ENCODE data around the gene TBC1D7. TPM values are rescaled to one million over a fixed set of nuclear protein-coding genes. Genes with fewer than 3 reads are reported as not detected.

Gene TBC1D7
- total RNA-seq, 2 experiments from 2014 or later = 25.2 to 30.3 TPM

DNA sequence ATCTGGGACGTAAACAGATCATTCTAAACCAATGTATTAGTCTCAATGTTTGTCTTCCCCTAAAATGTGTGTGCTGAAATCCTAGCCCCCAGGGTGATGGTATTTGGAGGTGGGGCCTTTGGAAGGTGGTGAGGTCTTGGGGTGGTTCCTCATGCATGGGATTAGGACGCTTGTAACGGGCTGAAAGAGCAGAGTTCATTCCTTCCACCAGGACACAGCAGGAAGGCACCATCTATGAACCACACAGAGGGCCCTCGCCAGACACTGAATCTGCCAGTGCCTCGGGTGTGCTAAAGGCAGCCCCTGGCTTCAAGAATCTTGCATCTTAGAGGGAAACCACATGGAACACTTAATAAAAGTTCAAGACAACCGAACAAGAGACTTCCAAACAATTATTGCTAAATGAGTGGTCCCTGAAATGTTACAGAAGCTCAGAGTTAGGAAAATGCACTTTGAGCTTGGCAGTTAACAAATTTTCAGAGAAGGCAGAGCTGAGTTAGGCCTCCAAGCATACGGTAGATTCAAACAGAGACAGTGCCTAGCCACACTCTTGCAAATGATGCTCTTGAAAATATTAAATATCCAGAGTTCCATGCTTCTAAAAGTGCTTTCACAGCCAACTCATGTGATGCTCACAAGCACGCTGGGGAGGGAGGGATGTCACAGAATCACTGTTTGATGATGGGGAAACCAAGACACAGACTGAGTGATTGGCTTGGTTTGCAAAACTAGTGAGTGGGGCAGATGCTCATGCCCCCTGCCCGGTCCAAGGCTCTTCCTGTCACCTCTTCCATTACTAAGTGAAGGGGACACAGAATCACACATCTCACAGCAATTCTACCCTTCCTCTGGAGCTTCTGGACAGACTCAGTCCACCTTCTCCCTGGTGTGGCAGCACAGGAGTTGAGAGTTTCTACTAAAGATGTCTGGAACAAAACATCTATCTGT is 27.4 kb downstream of the TBC1D7 start:
- Mint-ChIP-seq H3K4me1 (ENCODE audit: low read depth) (peaks cover 23% of the 10 kb centered on the region), H3K27ac (no peak overlapping the region), H3K27me3 (ENCODE audit: low read depth) (no peaks in the 10 kb centered on the region), H3K9me3 (ENCODE audit: insufficient read depth) (no peaks in the 10 kb centered on the region), H3K4me3 (no peak overlapping the region), H3K36me3 (ENCODE audit: low read depth) (peaks cover 40% of the 10 kb centered on the region)
- DNase-seq (no peak), ATAC-seq (no peak)
- CTCF ChIA-PET = no interaction called here
- POLR2A ChIA-PET = no interaction called here

DNA sequence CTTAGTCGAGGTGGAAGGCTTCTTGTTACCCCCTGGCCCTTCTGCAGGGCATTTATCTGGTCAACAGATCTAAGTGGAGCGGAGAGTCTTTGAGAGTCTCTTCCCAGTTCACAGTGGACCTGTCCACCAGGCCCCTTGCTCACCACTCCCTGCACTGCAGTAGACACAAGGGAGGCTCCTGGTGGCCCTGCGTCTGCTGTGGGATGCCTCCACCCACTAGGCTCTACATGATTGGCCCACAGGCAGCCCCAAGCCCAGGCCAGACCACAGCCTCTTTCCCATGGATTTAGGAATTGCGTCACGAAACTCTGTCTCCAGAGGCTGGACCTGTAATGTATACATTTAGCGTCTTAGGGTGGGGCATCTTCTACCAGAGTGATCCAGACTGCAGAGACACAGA is 28.4 kb downstream of the TBC1D7 start:
- Mint-ChIP-seq H3K27me3 (ENCODE audit: low read depth) (no peaks in the 10 kb centered on the region), H3K9me3 (ENCODE audit: insufficient read depth) (no peaks in the 10 kb centered on the region), H3K4me1 (ENCODE audit: low read depth) (peaks cover 23% of the 10 kb centered on the region), H3K36me3 (ENCODE audit: low read depth) (peaks cover 38% of the 10 kb centered on the region), H3K4me3 (no peak overlapping the region), H3K27ac (no peak overlapping the region)
- ChIA-PET POLR2A (no interaction called here), CTCF (no interaction called here)
- ATAC-seq (no peak), DNase-seq (no peak)

- no peaks in the 10 kb centered on the region for H3K27me3 Mint-ChIP-seq (ENCODE audit: low read depth)
- DNase-seq = no peak
- POLR2A ChIA-PET = interaction anchor here (0.6 kb wide), 1 partner anchor 407 kb away, joined by 4 read pairs; no protein-coding TSS in a partner anchor
- CTCF ChIA-PET = no interaction called here
- H3K9me3 Mint-ChIP-seq (ENCODE audit: insufficient read depth) = no peaks in the 10 kb centered on the region
- H3K27ac Mint-ChIP-seq = no peak overlapping the region
- H3K4me3 Mint-ChIP-seq = no peak overlapping the region
- no peak for ATAC-seq
- H3K36me3 Mint-ChIP-seq (ENCODE audit: low read depth) = peaks cover 41% of the 10 kb centered on the region
- peaks cover 21% of the 10 kb centered on the region for H3K4me1 Mint-ChIP-seq (ENCODE audit: low read depth)
Observed at GRCh38 chr6:13299403-13299821, 28.9 kb downstream of the TBC1D7 start.

GRCh38 chr6:13298446-13298845 is 29.9 kb downstream of the TBC1D7 start:
- ATAC-seq = no peak
- DNase-seq = no peak
- Mint-ChIP-seq H3K36me3 (ENCODE audit: low read depth) (peaks cover 41% of the 10 kb centered on the region), H3K4me1 (ENCODE audit: low read depth) (peaks cover 14% of the 10 kb centered on the region), H3K27ac (no peak overlapping the region), H3K4me3 (no peak overlapping the region), H3K9me3 (ENCODE audit: insufficient read depth) (no peaks in the 10 kb centered on the region), H3K27me3 (ENCODE audit: low read depth) (no peaks in the 10 kb centered on the region)
- CTCF ChIA-PET = interaction anchor here (0.9 kb wide), 1 partner anchor 33 kb away, joined by 4 read pairs; no protein-coding TSS in a partner anchor
- POLR2A ChIA-PET = no interaction called here

GRCh38 chr6:13297391-13297790 is 30.9 kb downstream of the TBC1D7 start:
- Mint-ChIP-seq H3K4me1 (ENCODE audit: low read depth) (peaks cover 3% of the 10 kb centered on the region), H3K27ac (no peak overlapping the region), H3K9me3 (ENCODE audit: insufficient read depth) (no peaks in the 10 kb centered on the region), H3K36me3 (ENCODE audit: low read depth) (peaks cover 38% of the 10 kb centered on the region), H3K4me3 (no peak overlapping the region), H3K27me3 (ENCODE audit: low read depth) (no peaks in the 10 kb centered on the region)
- no peak for DNase-seq
- POLR2A ChIA-PET = no interaction called here
- no peak for ATAC-seq
- CTCF ChIA-PET = interaction anchor here (0.9 to 1.2 kb wide), 2 partner anchors 19 to 34 kb away, joined by 4 to 5 read pairs; no protein-coding TSS in a partner anchor

DNA sequence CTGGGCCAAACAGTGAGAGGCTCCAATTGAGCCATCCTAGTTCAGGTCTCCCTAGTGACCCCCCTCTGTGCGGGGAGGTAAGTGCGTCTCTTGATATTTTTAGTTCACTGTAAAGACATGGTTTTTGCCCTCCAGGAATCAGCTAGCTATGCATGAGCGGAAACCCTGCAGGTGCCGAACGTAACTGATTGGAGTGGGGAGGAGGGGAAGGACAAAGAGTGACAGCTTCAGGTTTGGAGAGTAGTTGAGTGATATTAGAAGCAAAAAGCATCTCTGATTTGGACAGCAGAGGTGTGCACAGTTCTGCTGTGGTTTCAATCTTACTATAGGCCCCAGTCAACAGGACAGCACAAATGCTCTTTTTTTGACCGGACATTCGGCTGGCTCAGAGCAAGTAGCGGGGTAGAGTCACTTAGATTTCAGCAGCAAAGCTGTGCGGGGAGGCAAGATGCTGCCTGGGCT is 31.8 kb downstream of the TBC1D7 start:
- Mint-ChIP-seq H3K4me3 (no peak overlapping the region), H3K4me1 (ENCODE audit: low read depth) (no peaks in the 10 kb centered on the region), H3K36me3 (ENCODE audit: low read depth) (peaks cover 37% of the 10 kb centered on the region), H3K9me3 (ENCODE audit: insufficient read depth) (no peaks in the 10 kb centered on the region), H3K27ac (no peak overlapping the region), H3K27me3 (ENCODE audit: low read depth) (no peaks in the 10 kb centered on the region)
- ChIA-PET POLR2A (interaction anchor here (0.6 kb wide), 1 partner anchor 1308 kb away, joined by 3 read pairs; no protein-coding TSS in a partner anchor), CTCF (interaction anchor here (1.2 kb wide), 1 partner anchor 19 kb away, joined by 5 read pairs; no protein-coding TSS in a partner anchor)
- no peak for ATAC-seq
- DNase-seq = no peak

- no peaks in the 10 kb centered on the region for H3K27me3 Mint-ChIP-seq (ENCODE audit: low read depth)
- no peak overlapping the region for H3K4me3 Mint-ChIP-seq
- ChIA-PET CTCF (no interaction called here), POLR2A (no interaction called here)
- H3K4me1 Mint-ChIP-seq (ENCODE audit: low read depth) = no peaks in the 10 kb centered on the region
- H3K36me3 Mint-ChIP-seq (ENCODE audit: low read depth) = peaks cover 32% of the 10 kb centered on the region
- no peak for DNase-seq
- no peak overlapping the region for H3K27ac Mint-ChIP-seq
- no peaks in the 10 kb centered on the region for H3K9me3 Mint-ChIP-seq (ENCODE audit: insufficient read depth)
- no peak for ATAC-seq
Observed at GRCh38 chr6:13295576-13295975, 32.8 kb downstream of the TBC1D7 start.

DNA sequence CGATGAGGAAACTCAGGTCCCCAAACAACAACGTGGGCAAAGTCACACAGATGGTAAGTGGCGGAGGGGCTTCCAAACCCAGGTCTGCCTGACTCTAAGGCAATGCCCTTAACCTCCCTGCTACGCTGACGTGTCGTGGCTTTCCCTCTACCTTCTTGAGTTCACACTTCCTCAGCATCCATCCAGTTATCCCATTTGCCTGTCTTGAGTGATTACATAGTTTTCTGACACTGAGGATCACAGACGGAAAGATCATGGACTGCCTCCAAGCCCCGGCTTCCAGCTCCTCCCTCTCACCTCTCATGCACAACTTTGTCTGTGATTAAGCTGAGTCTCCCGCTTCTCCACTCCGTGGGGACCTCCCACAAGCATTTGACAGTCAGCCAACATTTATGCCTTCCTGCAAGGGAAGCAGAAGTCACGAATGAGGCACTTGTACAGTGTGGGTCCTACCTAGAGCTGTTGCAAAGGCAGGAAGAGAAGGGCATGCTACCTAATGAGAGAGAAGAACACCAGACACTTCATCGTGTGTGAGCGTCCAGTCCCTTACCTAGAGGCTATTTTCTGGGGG is 33.8 kb downstream of the TBC1D7 start:
- DNase-seq (no peak), ATAC-seq (no peak)
- no peaks in the 10 kb centered on the region for H3K4me1 Mint-ChIP-seq (ENCODE audit: low read depth)
- ChIA-PET POLR2A (no interaction called here), CTCF (no interaction called here)
- no peaks in the 10 kb centered on the region for H3K27me3 Mint-ChIP-seq (ENCODE audit: low read depth)
- peaks cover 36% of the 10 kb centered on the region for H3K36me3 Mint-ChIP-seq (ENCODE audit: low read depth)
- no peak overlapping the region for H3K4me3 Mint-ChIP-seq
- peaks cover 7% of the 10 kb centered on the region for H3K9me3 Mint-ChIP-seq (ENCODE audit: insufficient read depth)
- no peak overlapping the region for H3K27ac Mint-ChIP-seq

DNA sequence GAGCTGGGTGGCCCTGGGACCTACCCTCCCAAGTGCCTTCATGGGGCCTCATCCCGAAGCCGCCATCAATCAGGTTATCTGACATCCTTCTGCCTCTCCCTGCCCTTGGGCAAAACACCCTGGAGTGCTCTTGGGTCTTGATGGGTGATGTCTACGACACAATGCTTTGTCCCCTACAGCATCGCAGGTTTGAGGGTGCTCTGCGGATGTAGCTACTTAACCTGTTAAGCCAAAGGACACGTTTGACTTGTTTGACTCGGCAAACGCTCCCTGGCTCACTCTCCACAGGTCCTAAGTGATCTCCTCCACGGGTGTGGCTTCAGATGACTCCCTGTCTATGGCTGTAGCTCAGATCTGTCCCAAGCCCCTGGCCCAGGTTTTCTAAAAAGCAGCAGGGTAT is 35.6 kb downstream of the TBC1D7 start:
- H3K36me3 Mint-ChIP-seq (ENCODE audit: low read depth) = peaks cover 51% of the 10 kb centered on the region
- no peak overlapping the region for H3K27ac Mint-ChIP-seq
- POLR2A ChIA-PET = no interaction called here
- no peak for ATAC-seq
- CTCF ChIA-PET = no interaction called here
- H3K4me3 Mint-ChIP-seq = no peak overlapping the region
- no peak for DNase-seq
- no peaks in the 10 kb centered on the region for H3K4me1 Mint-ChIP-seq (ENCODE audit: low read depth)
- no peaks in the 10 kb centered on the region for H3K27me3 Mint-ChIP-seq (ENCODE audit: low read depth)
- H3K9me3 Mint-ChIP-seq (ENCODE audit: insufficient read depth) = peaks cover 14% of the 10 kb centered on the region

DNA sequence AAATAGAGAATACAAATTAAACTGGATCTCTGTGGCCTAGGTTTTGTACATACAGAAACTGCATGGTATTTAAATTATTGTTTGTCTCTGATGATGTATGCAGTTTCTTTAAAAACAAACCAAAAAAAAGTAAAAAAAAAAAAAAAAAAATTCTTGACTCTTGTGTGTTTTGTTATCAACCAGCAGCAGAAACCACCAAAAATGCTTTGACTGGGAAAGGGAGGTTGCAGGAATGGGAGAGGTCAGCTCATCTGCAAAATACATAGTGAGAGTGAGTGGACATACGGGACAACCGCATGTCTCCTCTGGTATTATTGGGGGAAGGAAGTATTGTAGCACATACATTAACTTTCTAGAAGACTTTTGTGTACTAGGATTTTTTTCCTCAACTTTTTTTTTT is 38.0 kb downstream of the TBC1D7 start:
- ChIA-PET CTCF (no interaction called here), POLR2A (no interaction called here)
- no peaks in the 10 kb centered on the region for H3K27me3 Mint-ChIP-seq (ENCODE audit: low read depth)
- no peak overlapping the region for H3K4me3 Mint-ChIP-seq
- ATAC-seq = no peak
- H3K9me3 Mint-ChIP-seq (ENCODE audit: insufficient read depth) = peaks cover 31% of the 10 kb centered on the region
- DNase-seq = no peak
- no peak overlapping the region for H3K27ac Mint-ChIP-seq
- H3K36me3 Mint-ChIP-seq (ENCODE audit: low read depth) = peaks cover 70% of the 10 kb centered on the region
- H3K4me1 Mint-ChIP-seq (ENCODE audit: low read depth) = no peaks in the 10 kb centered on the region

DNA sequence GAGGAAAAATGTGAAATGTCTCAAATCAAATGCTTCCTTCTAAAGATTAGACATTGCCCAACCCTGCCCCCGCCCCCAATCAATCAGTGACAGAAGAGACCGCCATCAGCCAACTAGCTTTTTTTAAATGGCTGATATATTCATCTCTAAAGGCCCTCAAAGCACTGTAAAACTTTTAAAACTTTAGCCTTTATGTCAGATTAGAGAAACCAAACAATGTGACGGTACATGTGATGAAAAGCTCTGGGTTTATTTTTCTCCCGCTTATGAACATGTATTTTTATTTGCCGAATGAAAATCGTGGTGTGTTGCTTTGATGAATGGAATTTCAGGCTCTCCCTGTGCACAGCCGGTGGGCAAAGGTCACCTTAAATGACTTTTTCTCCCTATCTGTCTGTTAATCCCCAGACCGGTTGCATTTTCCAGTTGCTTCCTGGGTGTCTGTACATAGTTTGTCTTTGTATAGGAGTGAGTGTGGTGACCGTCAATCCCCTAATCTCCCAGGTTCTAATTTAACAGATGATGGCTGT is 38.5 kb downstream of the TBC1D7 start:
- CTCF ChIA-PET = no interaction called here
- no peak overlapping the region for H3K27ac Mint-ChIP-seq

GRCh38 chr6:13288969-13289391 is 39.4 kb downstream of the TBC1D7 start:
- ChIA-PET CTCF (no interaction called here), POLR2A (no interaction called here)
- peaks cover 31% of the 10 kb centered on the region for H3K9me3 Mint-ChIP-seq (ENCODE audit: insufficient read depth)
- ATAC-seq = no peak
- DNase-seq = no peak
- H3K36me3 Mint-ChIP-seq (ENCODE audit: low read depth) = peaks cover 56% of the 10 kb centered on the region
- H3K27me3 Mint-ChIP-seq (ENCODE audit: low read depth) = no peaks in the 10 kb centered on the region
- H3K4me1 Mint-ChIP-seq (ENCODE audit: low read depth) = no peaks in the 10 kb centered on the region
- H3K27ac Mint-ChIP-seq = no peak overlapping the region
- no peak overlapping the region for H3K4me3 Mint-ChIP-seq

More for the DNA sequence above, 38.5 kb downstream of the TBC1D7 start:
- POLR2A ChIA-PET = no interaction called here
- Mint-ChIP-seq H3K4me3 (no peak overlapping the region), H3K9me3 (ENCODE audit: insufficient read depth) (peaks cover 31% of the 10 kb centered on the region), H3K4me1 (ENCODE audit: low read depth) (no peaks in the 10 kb centered on the region), H3K27me3 (ENCODE audit: low read depth) (no peaks in the 10 kb centered on the region), H3K36me3 (ENCODE audit: low read depth) (peaks cover 65% of the 10 kb centered on the region)
- DNase-seq (no peak), ATAC-seq (no peak)

All from activated CD8-positive, alpha-beta T cell treated with anti-CD3 and anti-CD28 coated beads, Interleukin-2, amount 10 ng/mL, durations not matched to agents 7 days and 5 days (primary cell).